ENCODE measurements around the gene XXYLT1.

Gene XXYLT1

DNA sequence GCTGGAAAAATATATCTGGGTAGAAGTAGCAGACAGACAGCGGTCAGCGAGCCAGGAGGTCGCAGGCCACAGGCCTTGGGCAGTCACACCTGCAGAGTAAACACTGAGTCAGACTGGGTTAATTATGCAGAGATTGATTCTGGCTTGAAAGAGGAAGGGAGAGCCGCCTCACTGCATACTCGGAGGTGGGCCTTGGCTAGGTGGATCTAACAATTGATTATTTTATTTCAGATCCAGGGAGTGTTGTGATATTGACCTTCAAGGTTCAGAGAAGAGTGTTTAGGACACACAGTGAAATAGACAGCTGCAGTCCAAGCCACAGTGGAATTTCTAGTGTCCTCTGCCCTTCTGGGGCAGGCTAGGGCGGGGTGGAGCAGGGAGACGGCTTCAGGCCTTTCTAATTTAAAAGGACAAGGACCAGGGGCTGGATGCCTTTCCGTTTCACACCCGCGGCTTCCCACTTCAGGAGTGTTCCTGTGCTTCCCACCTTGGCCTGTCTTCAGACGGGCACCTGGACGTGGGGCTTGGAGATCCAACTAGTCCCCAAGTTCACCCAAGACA lies 237.3 kb downstream of the XXYLT1 start:
- no peak overlapping the region for H3K4me3 ChIP-seq (ENCODE audit: insufficient read depth, low read length, poor library complexity, severe bottlenecking)
- H3K9ac ChIP-seq (ENCODE audit: low read length), result no peak overlapping the region
- H2AFZ ChIP-seq (ENCODE audit: low read depth, low read length, severe bottlenecking), result no peak overlapping the region
- H3K9me3 ChIP-seq (ENCODE audit: insufficient read depth, low read length), result no peaks in the 10 kb centered on the region
- no peak for TF ChIP-seq EZH2phosphoT487 (conservative IDR thresholded peaks at IDR 0.05; ENCODE audit: low read length)
- TF ChIP-seq, protein P1, sequence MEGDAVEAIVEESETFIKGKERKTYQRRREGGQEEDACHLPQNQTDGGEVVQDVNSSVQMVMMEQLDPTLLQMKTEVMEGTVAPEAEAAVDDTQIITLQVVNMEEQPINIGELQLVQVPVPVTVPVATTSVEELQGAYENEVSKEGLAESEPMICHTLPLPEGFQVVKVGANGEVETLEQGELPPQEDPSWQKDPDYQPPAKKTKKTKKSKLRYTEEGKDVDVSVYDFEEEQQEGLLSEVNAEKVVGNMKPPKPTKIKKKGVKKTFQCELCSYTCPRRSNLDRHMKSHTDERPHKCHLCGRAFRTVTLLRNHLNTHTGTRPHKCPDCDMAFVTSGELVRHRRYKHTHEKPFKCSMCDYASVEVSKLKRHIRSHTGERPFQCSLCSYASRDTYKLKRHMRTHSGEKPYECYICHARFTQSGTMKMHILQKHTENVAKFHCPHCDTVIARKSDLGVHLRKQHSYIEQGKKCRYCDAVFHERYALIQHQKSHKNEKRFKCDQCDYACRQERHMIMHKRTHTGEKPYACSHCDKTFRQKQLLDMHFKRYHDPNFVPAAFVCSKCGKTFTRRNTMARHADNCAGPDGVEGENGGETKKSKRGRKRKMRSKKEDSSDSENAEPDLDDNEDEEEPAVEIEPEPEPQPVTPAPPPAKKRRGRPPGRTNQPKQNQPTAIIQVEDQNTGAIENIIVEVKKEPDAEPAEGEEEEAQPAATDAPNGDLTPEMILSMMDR (IDR thresholded peaks at IDR 0.05; ENCODE audit: insufficient read depth, low read length, poor library complexity, severe bottlenecking), result no peak
- no peak overlapping the region for H3K4me2 ChIP-seq (ENCODE audit: low read depth, low read length, poor library complexity, severe bottlenecking)
- H3F3A ChIP-seq (ENCODE audit: insufficient read depth), result no peaks in the 10 kb centered on the region
- H3K9me2 ChIP-seq (replicated peaks; ENCODE audit: insufficient read depth, low read length), result no peaks in the 10 kb centered on the region
- no peaks in the 10 kb centered on the region for H3K79me2 ChIP-seq (ENCODE audit: insufficient read depth, low read length)
- H3K27me3 ChIP-seq (ENCODE audit: low read length), result no peaks in the 10 kb centered on the region
- H3K27ac ChIP-seq (ENCODE audit: low read depth, low read length), result no peak overlapping the region
- H3K36me3 ChIP-seq (ENCODE audit: low read length), result no peaks in the 10 kb centered on the region
- H4K20me1 ChIP-seq (ENCODE audit: low read depth, low read length), result no peaks in the 10 kb centered on the region

DNA sequence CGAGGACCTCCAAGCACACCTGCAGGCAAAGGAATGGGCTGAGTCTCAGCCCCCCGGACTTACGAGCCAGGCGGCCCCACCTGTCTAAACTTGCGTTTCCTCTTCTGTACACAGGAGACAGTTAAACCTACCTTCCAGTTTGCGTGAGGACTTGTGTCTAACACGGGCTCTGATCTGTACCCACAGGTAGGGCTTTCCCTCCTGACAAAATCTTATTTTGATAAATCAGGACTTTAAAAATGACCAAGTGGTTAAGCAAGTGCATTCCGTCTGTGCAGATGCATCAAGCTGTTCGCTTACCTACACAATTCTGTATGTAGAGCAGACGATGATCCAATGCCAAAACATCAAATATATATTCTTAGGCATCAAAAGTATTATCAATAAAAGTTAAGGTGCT lies 238.0 kb downstream of the XXYLT1 start:
- no peak for TF ChIP-seq EZH2phosphoT487 (conservative IDR thresholded peaks at IDR 0.05; ENCODE audit: low read length)
- TF ChIP-seq, protein P1 (IDR thresholded peaks at IDR 0.05; ENCODE audit: insufficient read depth, low read length, poor library complexity, severe bottlenecking), result no peak
- no peaks in the 10 kb centered on the region for H3K27me3 ChIP-seq (ENCODE audit: low read length)
- no peak overlapping the region for H3K27ac ChIP-seq (ENCODE audit: low read depth, low read length)

DNA sequence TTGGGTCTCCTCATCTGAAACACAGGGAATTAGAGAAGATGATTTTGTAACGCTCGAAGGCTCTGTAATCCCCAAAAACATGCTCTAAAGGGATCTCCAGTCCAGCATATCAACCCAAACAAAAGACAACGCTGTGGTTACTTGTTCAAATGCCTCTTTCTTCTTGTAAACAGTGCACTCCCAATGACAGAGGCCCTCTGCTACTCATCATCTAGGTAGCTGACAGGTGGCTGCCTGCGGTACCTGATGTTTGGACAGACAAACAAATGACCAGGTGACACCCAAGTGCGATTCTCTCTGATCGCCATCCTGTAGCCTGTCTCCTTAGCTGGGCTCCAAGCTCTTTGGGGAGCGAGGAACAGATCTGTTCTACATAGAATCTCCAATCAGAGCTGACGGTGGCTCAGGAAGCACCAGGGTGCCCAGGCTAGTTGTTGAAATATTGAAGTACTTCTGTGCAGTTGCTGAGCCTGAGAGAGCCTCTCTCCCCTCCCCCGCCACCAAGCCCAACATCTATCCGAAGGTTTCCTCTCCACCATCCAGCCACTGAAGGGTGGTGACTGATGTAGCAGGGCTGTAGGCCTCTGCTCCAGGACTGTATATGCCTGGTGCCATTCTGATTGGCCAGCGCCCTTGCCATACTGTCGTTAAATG lies 238.7 kb downstream of the XXYLT1 start:
- Histone ChIP-seq H4K20me1 (ENCODE audit: low read depth, low read length) (no peaks in the 10 kb centered on the region), H3K36me3 (ENCODE audit: low read length) (no peaks in the 10 kb centered on the region), H3K27ac (ENCODE audit: low read depth, low read length) (no peak overlapping the region), H3K4me2 (ENCODE audit: low read depth, low read length, poor library complexity, severe bottlenecking) (no peak overlapping the region), H3F3A (ENCODE audit: insufficient read depth) (no peaks in the 10 kb centered on the region), H3K4me3 (ENCODE audit: insufficient read depth, low read length, poor library complexity, severe bottlenecking) (no peak overlapping the region), H3K79me2 (ENCODE audit: insufficient read depth, low read length) (no peaks in the 10 kb centered on the region), H3K9me2 (replicated peaks; ENCODE audit: insufficient read depth, low read length) (no peaks in the 10 kb centered on the region), H3K27me3 (ENCODE audit: low read length) (no peaks in the 10 kb centered on the region), H2AFZ (ENCODE audit: low read depth, low read length, severe bottlenecking) (no peak overlapping the region), H3K9ac (ENCODE audit: low read length) (no peak overlapping the region), H3K9me3 (ENCODE audit: insufficient read depth, low read length) (no peaks in the 10 kb centered on the region)
- TF ChIP-seq, protein P1 (IDR thresholded peaks at IDR 0.05; ENCODE audit: insufficient read depth, low read length, poor library complexity, severe bottlenecking), result no peak
- TF ChIP-seq EZH2phosphoT487 (conservative IDR thresholded peaks at IDR 0.05; ENCODE audit: low read length), result no peak

More for the DNA sequence above, 238.0 kb downstream of the XXYLT1 start:
- Histone ChIP-seq H3K9me3 (ENCODE audit: insufficient read depth, low read length) (no peaks in the 10 kb centered on the region), H4K20me1 (ENCODE audit: low read depth, low read length) (no peaks in the 10 kb centered on the region), H3K9me2 (replicated peaks; ENCODE audit: insufficient read depth, low read length) (no peaks in the 10 kb centered on the region), H3F3A (ENCODE audit: insufficient read depth) (no peaks in the 10 kb centered on the region), H2AFZ (ENCODE audit: low read depth, low read length, severe bottlenecking) (no peak overlapping the region), H3K9ac (ENCODE audit: low read length) (no peak overlapping the region), H3K79me2 (ENCODE audit: insufficient read depth, low read length) (no peaks in the 10 kb centered on the region), H3K4me3 (ENCODE audit: insufficient read depth, low read length, poor library complexity, severe bottlenecking) (no peak overlapping the region), H3K4me2 (ENCODE audit: low read depth, low read length, poor library complexity, severe bottlenecking) (no peak overlapping the region), H3K36me3 (ENCODE audit: low read length) (no peaks in the 10 kb centered on the region)

All from SU-DHL-6 (cell line).